Gastrocnemius medialis (tissue), 4 donors: ENCODE measurements around the gene ZNF536. TPM values are rescaled to one million over a fixed set of nuclear protein-coding genes. Genes with fewer than 3 reads are reported as not detected.

Experiments
- ATAC-seq, 2 donors: fragments of 150-250 bp; one replicate each; pipeline ENCODE4 v1.9.1; 2016
- DNase-seq, 2 donors: peaks; one replicate each; pipeline ENCODE4 v3.0.0-alpha.2; 2019
- H3K27ac ChIP-seq, 4 donors: fragments of 200-600 bp; sonication (generic); 1 replicate in 1 of 4; 2 replicates in 3 of 4; pipeline ENCODE4 v1.5.1; 2016 to 2018; ENCODE audit warnings: mild to moderate bottlenecking in 2 of 4, moderate library complexity in 1 of 4
- H3K27me3 ChIP-seq, 3 donors: fragments of 200-600 bp; sonication (generic) in 2 of 3; 1 replicate in 1 of 3; 2 replicates in 2 of 3; pipeline versions ENCODE4 v1.5.1 to v1.6.0; 2016 to 2019; ENCODE audit warnings: mild to moderate bottlenecking in 1 of 3, moderate library complexity in 1 of 3
- H3K36me3 ChIP-seq, 2 donors: fragments of 200-600 bp; sonication (generic) in 1 of 2; one replicate each; pipeline ENCODE4 v1.5.1; 2017 to 2018
- H3K4me1 ChIP-seq, 2 donors: fragments of 200-600 bp; sonication (generic) in 1 of 2; one replicate each; pipeline ENCODE4 v1.5.1; 2016 to 2017; ENCODE audit warnings: mild to moderate bottlenecking in 2 of 2
- H3K4me3 ChIP-seq, 4 donors: fragments of 200-600 bp; sonication (generic) in 3 of 4; 1 replicate in 1 of 4; 2 replicates in 3 of 4; pipeline ENCODE4 v1.5.1; 2016 to 2019; ENCODE audit warnings: mild to moderate bottlenecking in 2 of 4
- H3K9me3 ChIP-seq, 3 donors: fragments of 200-600 bp; sonication (generic) in 2 of 3; 1 replicate in 1 of 3; 2 replicates in 2 of 3; pipeline ENCODE4 v1.5.1; 2016 to 2019
- CTCF ChIP-seq, 5 experiments: fragments of 450-650 bp in 3 of 5; fragments of 200-600 bp in 2 of 5; sonication (generic) in 2 of 5; IDR thresholded peaks in 4 of 5; conservative IDR thresholded peaks in 1 of 5; 1 replicate in 4 of 5; 2 replicates in 1 of 5; pipeline ENCODE4 v1.5.1; 2016 to 2019; ENCODE audit warnings: antibody characterized with exemption in 5 of 5, mild to moderate bottlenecking in 3 of 5, moderate library complexity in 3 of 5
- POLR2A ChIP-seq, 2 donors: fragments of 450-650 bp; IDR thresholded peaks; one replicate each; pipeline ENCODE4 v1.6.1; 2017; ENCODE audit warnings: antibody characterized with exemption in 2 of 2, mild to moderate bottlenecking in 2 of 2, moderate library complexity in 2 of 2
- in situ Hi-C, 4 donors: fragments of 200-750 bp; cut with MboI; loops; one replicate each; pipeline versions ENCODE4 v1.15.0 to v1.8.0; 2017; ENCODE audit warnings: low sequenced_read_pairs in 4 of 4
- intact Hi-C: fragments of 100-400 bp; cut with DNase I; formaldehyde crosslinking; loops from one replicate; pipeline ENCODE4 v1.15.1; 2023; ENCODE audit warnings: low total_unique reads
- total RNA-seq, 4 donors: library from RNA; depleted of rRNA; stranded (reverse); fragments of >200 nt; gene quantifications; one replicate each; pipeline versions ENCODE4 v1.1.0 to v1.2.3, GENCODE V29; 2016

Gene ZNF536
- total RNA-seq, 4 donors from 2014 or later: 0.12 to 0.44 (median 0.20) TPM; not detected in 1

- TF ChIP-seq POLR2A (IDR thresholded peaks at IDR 0.05) (no peak), CTCF (IDR thresholded peaks at IDR 0.05 in 4 of 5, conservative IDR thresholded peaks at IDR 0.05 in 1 of 5) (no peak)
- H3K27ac ChIP-seq: no peak overlapping the region
- peaks cover 0 to 6% of the 10 kb centered on the region in 2 donors for H3K4me1 ChIP-seq
- peaks cover 8 to 21% (median 18%) of the 10 kb centered on the region in 3 donors for H3K27me3 ChIP-seq
- H3K36me3 ChIP-seq: no peaks in the 10 kb centered on the region
- no peak for ATAC-seq
- no peak for DNase-seq
- in situ Hi-C loops: no loop called here
- H3K9me3 ChIP-seq: no peaks in the 10 kb centered on the region
- intact Hi-C loops: no loop called here
- no peak overlapping the region for H3K4me3 ChIP-seq
These were observed 80.7 kb downstream of the ZNF536 start for GRCh38 chr19:30452931-30453330.

- no peaks in the 10 kb centered on the region for H3K36me3 ChIP-seq
- H3K4me1 ChIP-seq: peaks cover 0 to 6% of the 10 kb centered on the region in 2 donors
- in situ Hi-C loops (no loop called here), intact Hi-C loops (no loop called here)
- no peak overlapping the region for H3K27ac ChIP-seq
- H3K4me3 ChIP-seq: no peak overlapping the region
- ATAC-seq (no peak), DNase-seq (no peak)
- H3K9me3 ChIP-seq: no peaks in the 10 kb centered on the region
- TF ChIP-seq POLR2A (IDR thresholded peaks at IDR 0.05) (no peak), CTCF (IDR thresholded peaks at IDR 0.05 in 4 of 5, conservative IDR thresholded peaks at IDR 0.05 in 1 of 5) (no peak)
- H3K27me3 ChIP-seq: peaks cover 8 to 17% (median 14%) of the 10 kb centered on the region in 3 donors
These were observed 81.6 kb downstream of the ZNF536 start for GRCh38 chr19:30453743-30454142.

GRCh38 chr19:30455881-30456280 lies 83.7 kb downstream of the ZNF536 start:
- no peak for DNase-seq
- TF ChIP-seq POLR2A (IDR thresholded peaks at IDR 0.05) (no peak), CTCF (IDR thresholded peaks at IDR 0.05 in 4 of 5, conservative IDR thresholded peaks at IDR 0.05 in 1 of 5) (no peak)
- no peak for ATAC-seq
- Histone ChIP-seq H3K27ac (no peak overlapping the region), H3K36me3 (no peaks in the 10 kb centered on the region), H3K4me3 (no peak overlapping the region), H3K9me3 (no peaks in the 10 kb centered on the region), H3K27me3 (peaks cover 5 to 8% (median 6%) of the 10 kb centered on the region in 3 donors), H3K4me1 (no peaks in the 10 kb centered on the region)
- intact Hi-C loops (no loop called here), in situ Hi-C loops (no loop called here)

DNA sequence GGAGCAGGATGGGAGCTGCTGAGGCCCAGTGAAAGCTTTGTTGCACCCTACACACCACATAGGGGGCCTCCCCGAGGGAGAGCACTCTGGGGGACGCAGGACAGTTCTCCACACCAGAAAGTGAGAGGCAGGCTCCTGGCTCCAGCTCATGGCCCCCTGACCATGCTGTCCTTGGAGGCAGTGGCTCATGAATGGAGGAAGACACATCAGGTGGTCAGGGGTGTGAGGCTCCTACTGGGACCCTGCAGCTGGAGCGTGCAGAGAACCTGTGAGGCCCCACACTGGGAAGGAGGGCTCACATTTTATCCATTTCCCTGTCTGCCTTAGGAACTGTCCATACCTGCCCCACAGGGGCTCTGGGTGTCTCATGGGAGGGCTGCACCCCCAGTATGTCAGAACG lies 85.3 kb downstream of the ZNF536 start:
- no peaks in the 10 kb centered on the region for H3K36me3 ChIP-seq
- no peaks in the 10 kb centered on the region for H3K9me3 ChIP-seq
- no peak for TF ChIP-seq POLR2A (IDR thresholded peaks at IDR 0.05)
- no peak for TF ChIP-seq CTCF (IDR thresholded peaks at IDR 0.05 in 4 of 5, conservative IDR thresholded peaks at IDR 0.05 in 1 of 5)
- H3K4me3 ChIP-seq: no peak overlapping the region
- H3K4me1 ChIP-seq: no peaks in the 10 kb centered on the region
- peaks cover 0 to 4% (median 0%) of the 10 kb centered on the region in 3 donors for H3K27me3 ChIP-seq
- H3K27ac ChIP-seq: no peak overlapping the region
- intact Hi-C loops (no loop called here), in situ Hi-C loops (no loop called here)
- ATAC-seq (no peak), DNase-seq (no peak)

- intact Hi-C loops: no loop called here
- in situ Hi-C loops: no loop called here
These were observed 87.7 kb downstream of the ZNF536 start for GRCh38 chr19:30459859-30460258.

More at GRCh38 chr19:30459859-30460258, 87.7 kb downstream of the ZNF536 start:
- Histone ChIP-seq H3K4me3 (no peak overlapping the region), H3K27me3 (no peaks in the 10 kb centered on the region), H3K9me3 (no peaks in the 10 kb centered on the region), H3K4me1 (no peaks in the 10 kb centered on the region), H3K27ac (no peak overlapping the region), H3K36me3 (no peaks in the 10 kb centered on the region)
- DNase-seq: no peak
- no peak for ATAC-seq
- no peak for TF ChIP-seq POLR2A (IDR thresholded peaks at IDR 0.05)
- no peak for TF ChIP-seq CTCF (IDR thresholded peaks at IDR 0.05 in 4 of 5, conservative IDR thresholded peaks at IDR 0.05 in 1 of 5)
